DMS79 treated with DMSO at 0.1 percent for 48 hours (cell line): Measurements from ENCODE around the gene FAM3B.

ENCODE experiments used
- DNase-seq: peaks from one replicate; lab custom pipeline; 2025; lab: John Stamatoyannopoulos, UW

The FAM3B gene

GRCh38 chr21:41318218-41318617, 1.6 kb downstream of the FAM3B start:
- DNase-seq, result no peak

- no peak for DNase-seq
Measured at GRCh38 chr21:41319273-41319672, 2.7 kb downstream of the FAM3B start.

GRCh38 chr21:41321211-41321907, 4.8 kb downstream of the FAM3B start:
- no peak for DNase-seq

DNA sequence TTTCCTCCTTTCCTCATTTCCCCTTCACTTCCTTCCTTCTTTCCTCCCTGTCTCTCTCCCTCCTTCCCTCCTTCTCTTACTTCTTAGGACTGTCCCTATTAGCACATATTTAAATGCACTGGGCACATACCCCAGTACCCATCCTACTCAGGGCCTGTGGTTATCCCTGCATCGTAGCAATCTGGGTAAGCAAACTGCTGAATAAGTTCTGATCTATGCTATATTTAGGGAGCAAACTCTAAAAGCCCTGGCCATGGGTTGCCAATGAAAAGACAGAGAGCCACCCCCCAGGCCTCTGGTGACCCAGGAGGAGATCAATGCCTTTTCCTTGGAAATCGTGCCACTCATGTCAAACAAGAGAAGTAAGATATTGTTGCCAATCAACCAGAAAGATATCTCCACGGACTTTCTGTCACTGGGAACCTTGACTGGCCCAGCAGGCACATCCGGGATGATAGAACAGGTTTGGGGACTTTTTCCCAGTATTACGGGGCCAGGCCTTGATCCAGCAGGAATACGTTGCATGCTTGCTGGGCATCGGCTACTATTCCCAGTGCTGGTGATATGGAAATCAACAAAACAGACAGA, 5.4 kb downstream of the FAM3B start:
- DNase-seq, result no peak

DNA sequence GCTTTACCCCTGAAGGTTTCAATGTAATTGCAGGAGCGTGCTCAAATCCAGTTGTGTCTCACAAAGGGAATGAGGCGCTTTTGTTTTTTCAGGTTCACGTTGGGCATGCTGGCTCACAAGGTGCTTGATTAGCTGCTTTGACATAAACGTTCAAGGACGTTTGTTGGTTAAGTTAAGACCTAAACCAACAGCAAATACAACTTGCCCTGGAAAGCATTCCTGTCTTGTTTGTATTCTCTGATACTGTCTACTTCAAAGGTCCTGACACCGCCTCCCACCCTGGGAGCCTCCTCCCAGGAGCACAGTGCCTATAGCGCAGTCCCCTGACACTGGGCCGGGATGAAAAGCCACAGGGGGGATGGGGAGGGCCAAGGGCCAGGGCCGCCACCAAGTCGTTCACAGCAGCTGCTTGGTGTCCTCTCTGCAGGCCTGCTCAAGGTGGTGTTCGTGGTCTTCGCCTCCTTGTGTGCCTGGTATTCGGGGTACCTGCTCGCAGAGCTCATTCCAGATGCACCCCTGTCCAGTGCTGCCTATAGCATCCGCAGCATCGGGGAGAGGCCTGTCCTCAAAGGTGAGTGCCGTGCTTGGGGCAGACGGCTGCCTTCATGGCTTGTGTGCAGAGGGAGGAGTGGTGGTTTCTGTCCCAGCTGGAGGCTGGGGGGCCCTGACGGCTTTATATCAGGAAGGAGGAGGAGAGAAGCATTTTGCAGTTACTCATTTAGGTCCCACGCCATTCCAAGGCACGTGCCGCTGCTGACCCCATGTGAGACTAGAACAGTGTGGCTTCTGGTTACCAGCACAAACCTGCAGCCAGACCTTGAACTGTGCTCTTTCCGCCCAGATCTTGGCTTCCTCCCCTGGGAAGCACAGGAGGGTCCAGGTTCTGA, 6.1 kb downstream of the FAM3B start:
- no peak for DNase-seq

DNA sequence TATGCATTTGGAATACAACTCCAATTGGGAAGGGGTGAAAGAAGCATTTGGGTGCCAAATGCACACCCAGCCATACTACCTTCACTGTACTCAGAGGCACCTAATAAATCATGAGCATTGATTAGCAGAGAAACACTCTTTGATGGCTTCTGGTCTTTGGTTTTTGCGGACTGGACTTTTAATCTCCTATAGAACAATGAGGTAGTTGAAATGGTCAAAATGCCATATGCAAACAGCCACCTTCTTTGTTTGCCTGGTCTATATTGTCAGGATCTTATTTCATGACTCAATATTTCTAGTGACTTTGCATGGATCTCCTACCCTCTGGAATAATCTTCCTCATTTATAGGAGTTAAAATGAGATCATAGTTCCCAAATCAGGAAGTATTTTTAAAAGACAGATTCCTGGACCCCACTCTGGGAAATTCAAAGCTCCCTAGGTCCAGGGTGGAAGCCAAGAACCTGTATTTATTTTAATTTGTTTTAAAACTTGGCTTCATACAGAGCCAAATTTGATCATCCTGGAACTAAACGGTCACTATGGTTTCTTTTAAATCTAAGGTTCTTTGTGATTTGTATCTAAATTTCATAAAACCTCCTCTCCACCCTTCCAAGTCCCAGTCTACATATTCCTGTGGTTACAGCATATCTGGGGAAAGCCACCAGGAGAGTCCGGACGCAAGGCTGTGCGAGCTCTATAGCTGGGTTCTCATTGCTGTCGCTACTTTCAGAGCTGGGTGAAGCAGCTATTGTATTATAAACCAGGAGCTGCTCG, 8.7 kb downstream of the FAM3B start:
- DNase-seq, result no peak

DNA sequence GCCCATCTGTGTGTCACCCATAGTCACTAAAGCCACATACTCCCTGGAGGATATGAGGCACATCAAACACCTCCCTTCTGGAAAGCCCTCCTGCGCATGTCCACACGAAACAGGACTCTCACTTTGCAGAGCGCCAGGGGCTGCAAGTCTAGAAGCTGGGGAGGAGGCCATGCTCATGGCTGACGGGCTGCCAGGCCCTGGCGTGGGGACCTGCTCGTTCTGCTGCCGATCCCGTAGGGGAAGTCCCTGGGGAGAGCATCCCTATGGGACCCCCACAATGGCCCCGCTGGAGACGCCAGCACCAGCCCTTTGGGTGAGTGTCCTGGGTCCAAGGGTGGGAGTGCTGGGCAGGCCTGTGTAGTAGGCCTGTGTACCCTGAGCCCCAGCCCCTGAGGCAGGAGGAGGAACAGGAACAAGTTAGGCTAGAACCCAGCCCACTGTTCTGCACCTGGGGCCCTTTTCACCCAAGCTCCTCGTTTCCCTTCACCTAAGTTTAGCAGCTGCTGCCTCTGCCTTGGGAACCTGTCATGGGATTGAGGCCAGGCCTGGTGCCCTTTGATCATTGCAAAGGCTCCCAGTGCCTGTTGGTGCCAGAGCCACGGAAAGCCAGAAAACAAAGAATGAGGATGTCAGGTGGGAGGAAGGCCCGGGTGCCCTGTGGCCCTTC, 9.9 kb downstream of the FAM3B start:
- no peak for DNase-seq

- DNase-seq, result no peak
Measured at GRCh38 chr21:41327753-41328152, 11.2 kb downstream of the FAM3B start.

- DNase-seq, result no peak
Measured at GRCh38 chr21:41328660-41329607, 12.3 kb downstream of the FAM3B start.

DNA sequence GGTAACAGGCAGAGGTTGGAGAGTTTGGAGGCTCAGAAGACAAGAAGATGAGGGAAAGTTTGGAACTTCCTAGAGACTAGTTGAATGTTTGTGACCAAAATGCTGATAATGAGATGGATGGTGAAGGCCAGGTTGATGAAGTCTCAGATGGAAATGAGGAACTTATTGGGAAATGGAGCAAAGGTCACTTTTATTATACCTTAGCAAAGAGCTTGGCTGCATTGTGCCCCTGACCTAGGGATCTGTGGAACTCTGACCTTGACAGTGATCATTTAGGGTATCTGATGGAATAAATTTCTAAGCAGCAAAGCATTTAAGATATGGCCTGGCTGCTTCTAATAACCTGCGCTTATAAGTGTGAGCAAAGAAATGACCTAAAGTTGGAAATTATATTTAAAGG, 17.2 kb downstream of the FAM3B start:
- DNase-seq, result no peak

DNA sequence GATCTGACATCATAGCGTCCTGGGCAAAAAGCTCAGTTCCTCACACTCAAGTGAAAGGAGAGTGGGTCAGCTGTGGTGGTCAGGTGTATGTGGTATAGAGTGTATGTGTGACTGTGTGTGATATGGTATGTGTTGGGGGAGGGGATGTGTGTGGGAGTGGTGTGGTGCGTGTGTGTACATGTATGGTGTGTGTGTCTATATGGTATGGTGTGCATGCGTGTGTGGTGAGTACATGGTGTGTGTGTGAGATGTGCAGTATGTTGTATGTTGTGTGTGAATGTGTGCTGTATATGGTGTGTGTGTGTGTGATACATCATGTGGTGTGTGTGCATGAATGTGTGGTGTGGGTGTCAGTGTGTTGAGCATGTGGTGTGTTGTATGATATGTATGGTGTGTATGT, 20.9 kb downstream of the FAM3B start:
- no peak for DNase-seq

DNA sequence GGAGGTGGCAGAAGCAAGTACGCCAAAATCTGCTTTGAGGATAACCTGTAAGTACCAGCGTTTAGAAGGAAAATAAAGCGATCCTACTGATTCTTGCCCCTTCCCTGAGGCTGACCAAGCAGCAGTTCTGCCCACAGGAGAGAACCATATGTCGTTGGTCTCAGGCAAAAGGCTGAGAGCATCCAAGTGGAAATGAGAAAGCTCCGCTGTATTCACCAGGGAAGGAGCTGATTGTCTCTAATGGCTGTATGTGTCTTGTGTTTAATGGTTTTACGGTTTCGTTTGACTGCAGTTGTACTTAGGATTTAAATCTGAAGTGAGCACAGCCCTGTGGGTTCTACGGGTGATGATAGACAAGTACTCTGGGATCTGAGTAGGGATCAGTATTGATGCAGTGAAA, 21.9 kb downstream of the FAM3B start:
- DNase-seq, result no peak

GRCh38 chr21:41342035-41342434, 25.4 kb downstream of the FAM3B start:
- no peak for DNase-seq

DNA sequence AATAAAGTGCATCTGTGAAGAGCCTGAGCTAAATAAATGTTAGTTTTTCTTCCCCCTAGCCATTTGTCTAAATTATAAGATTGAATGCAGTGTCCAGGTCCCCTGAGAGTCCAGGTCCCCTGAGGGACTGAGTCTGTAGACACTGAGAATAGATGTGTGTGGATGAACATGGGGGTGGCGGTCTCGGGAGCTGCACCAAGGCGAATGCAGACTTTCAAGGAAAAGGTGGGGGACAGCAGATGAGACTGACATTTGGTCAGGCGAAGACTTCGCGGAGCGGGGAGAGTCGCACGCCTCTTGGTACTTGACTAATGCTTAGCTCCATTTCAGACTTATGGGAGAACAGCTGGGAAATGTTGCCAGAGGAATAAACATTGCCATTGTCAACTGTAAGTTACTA, 27.5 kb downstream of the FAM3B start:
- DNase-seq, result no peak

- no peak for DNase-seq
Measured at GRCh38 chr21:41345356-41345755, 28.8 kb downstream of the FAM3B start.

DNA sequence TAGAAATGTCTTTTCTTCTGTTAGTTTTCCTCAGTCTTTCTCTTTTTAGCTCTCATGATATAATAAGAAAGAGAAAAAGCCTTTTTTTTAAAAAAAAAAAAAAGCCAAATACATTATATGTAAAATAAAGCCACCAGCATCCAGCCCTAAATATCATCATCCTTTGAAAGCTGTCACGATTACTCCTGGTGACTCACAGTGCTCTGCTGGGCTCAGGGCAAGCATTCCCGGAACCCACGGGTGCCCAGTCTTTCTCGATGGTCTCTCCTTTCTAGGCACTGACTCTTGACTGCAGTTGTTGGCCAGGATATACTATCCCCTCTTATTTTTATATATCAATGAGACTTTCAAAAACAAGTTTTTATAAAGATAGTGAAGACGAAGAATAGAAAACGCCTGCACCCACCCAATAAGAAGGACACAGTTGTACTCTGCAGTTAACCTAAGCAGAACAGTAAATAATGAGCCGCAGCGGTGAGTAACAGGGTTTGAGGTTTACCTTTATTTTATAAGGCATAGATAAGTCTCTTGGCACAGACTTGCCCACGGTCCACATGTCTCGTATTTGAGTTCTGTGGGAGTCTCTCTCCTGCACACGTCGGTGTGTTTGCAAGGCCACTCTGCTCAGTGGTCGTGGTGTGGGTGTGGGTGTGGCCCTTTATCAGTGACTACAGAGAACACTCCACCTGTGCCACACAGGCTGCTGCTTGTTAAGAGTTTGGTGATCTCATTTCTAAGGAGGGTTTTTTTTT, 29.5 kb downstream of the FAM3B start:
- no peak for DNase-seq

GRCh38 chr21:41346758-41347157, 30.2 kb downstream of the FAM3B start:
- DNase-seq, result no peak

DNA sequence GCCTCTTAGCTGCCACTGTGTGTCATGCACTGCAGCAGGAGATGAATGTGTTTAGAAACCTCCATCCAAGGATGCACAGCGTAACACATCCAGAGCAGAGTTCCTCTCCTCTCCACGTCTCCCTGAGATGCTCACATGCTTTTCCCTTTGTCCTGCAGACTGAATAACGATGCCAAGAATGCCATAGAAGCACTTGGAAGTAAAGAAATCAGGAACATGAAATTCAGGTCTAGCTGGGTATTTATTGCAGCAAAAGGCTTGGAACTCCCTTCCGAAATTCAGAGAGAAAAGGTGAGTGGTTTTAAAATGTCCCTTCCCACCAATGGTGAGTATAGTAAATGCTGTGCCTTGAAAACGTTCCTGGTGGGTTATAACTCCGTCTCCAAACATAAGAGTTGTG, 31.8 kb downstream of the FAM3B start:
- DNase-seq, result no peak

GRCh38 chr21:41349126-41349525, 32.5 kb downstream of the FAM3B start:
- no peak for DNase-seq
